HG03060 (cell line): ENCODE data around the gene YIPF3.
"Not testable (repeated sequence)": the region's sequence is repeated elsewhere in the genome, so short reads cannot be mapped to it uniquely, and the experiment has no call there.

Experiments
- ATAC-seq: cut with Tn5 transposase; IDR thresholded peaks from one replicate; pipeline ENCODE4 v1.9.1; 2021; ENCODE audit warnings: low read depth, moderate number of reproducible peaks; ENCODE audit not compliant: unreplicated experiment

YIPF3 gene

GRCh38 chr6:43509984-43510826 is 6.5 kb downstream of the YIPF3 start, which contains the start of gene LRRC73:
Gene LRRC73 (minus strand): TSS chr6:43510346. CDS start chr6:43509785, 561 bp downstream.
- ATAC-seq: no peak

- no peak for ATAC-seq
Measured at GRCh38 chr6:43509142-43509983, 7.4 kb downstream of the YIPF3 start.

- ATAC-seq: no peak
Measured at GRCh38 chr6:43508481-43509141, 8.1 kb downstream of the YIPF3 start.

- ATAC-seq: no peak
Measured at GRCh38 chr6:43506667-43507471, 9.9 kb downstream of the YIPF3 start.

- no peak for ATAC-seq
Measured at GRCh38 chr6:43506171-43506570, 10.6 kb downstream of the YIPF3 start.

GRCh38 chr6:43505718-43506117 is 11.0 kb downstream of the YIPF3 start:
- no peak for ATAC-seq

GRCh38 chr6:43504756-43505593 is 11.8 kb downstream of the YIPF3 start:
- no peak for ATAC-seq

GRCh38 chr6:43503443-43503842 is 13.3 kb downstream of the YIPF3 start:
- ATAC-seq: no peak

GRCh38 chr6:43502666-43503065 is 14.1 kb downstream of the YIPF3 start:
- no peak for ATAC-seq

- no peak for ATAC-seq
Measured at GRCh38 chr6:43500921-43501320, 15.8 kb downstream of the YIPF3 start.

- no peak for ATAC-seq
Measured at GRCh38 chr6:43499028-43499815, 17.5 kb downstream of the YIPF3 start.

- not testable (repeated sequence) for ATAC-seq
Measured at GRCh38 chr6:43498291-43498690, 18.4 kb downstream of the YIPF3 start.

GRCh38 chr6:43497689-43498088 is 19.0 kb downstream of the YIPF3 start:
- ATAC-seq: no peak

GRCh38 chr6:43497129-43497396 is 19.7 kb downstream of the YIPF3 start:
- no peak for ATAC-seq

- no peak for ATAC-seq
Measured at GRCh38 chr6:43496370-43497128, 20.2 kb downstream of the YIPF3 start.

- no peak for ATAC-seq
Measured at GRCh38 chr6:43495409-43495941, 21.3 kb downstream of the YIPF3 start.

- ATAC-seq: no peak
Measured at GRCh38 chr6:43494766-43495165, 22.0 kb downstream of the YIPF3 start.

- ATAC-seq: no peak
Measured at GRCh38 chr6:43494321-43494720, 22.4 kb downstream of the YIPF3 start.
